NCI-H226 (cell line): ENCODE results near the gene OR2L8.

Experiments
- DNase-seq: peaks from one replicate; pipeline ENCODE4 v3.0.0-alpha.2; 2015

Gene OR2L8, protein sequence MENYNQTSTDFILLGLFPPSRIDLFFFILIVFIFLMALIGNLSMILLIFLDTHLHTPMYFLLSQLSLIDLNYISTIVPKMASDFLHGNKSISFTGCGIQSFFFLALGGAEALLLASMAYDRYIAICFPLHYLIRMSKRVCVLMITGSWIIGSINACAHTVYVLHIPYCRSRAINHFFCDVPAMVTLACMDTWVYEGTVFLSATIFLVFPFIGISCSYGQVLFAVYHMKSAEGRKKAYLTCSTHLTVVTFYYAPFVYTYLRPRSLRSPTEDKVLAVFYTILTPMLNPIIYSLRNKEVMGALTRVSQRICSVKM

DNA sequence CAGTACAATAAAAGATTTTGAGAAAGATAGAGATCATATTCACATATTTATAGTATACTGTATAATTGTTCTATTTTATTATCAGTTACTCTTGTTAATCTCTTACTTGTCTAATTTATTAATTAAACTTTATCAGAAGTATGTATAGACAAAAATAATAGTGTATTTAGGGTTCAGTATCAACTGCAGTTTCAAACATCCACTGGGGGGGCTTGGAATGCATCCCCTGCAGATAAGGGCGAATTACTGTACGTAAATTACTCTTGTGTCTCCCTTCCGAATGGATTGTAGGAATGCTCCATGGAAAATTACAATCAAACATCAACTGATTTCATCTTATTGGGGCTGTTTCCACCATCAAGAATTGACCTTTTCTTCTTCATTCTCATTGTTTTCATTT lies at the start of gene OR2L8:
TSS of gene OR2L8 (plus strand) at position 301 of the 400 bp plus-strand sequence. CDS start at position 301, 0 bp downstream.
- DNase-seq: no peak

DNA sequence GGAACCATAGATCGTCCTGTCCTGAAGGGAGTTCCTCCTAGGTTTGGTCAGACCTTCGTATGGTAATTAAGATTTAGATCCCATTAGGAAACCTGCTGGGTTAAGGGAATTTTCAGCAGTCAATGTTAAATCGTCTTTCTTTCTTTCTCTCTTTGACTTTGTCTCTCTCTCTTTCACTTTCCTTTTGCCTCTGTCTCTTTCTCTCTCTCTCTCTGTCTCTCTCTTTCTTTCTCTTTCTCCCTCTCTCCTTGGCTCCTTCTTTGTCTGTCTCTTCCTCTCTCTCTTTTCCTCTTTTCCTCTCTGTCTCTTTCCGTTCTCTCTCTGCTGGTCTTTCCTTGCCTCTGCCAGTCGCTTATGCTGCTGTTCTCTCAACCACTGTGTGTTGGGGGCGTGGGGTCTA lies 44.5 kb upstream of the OR2L8 start:
- no peak for DNase-seq

DNA sequence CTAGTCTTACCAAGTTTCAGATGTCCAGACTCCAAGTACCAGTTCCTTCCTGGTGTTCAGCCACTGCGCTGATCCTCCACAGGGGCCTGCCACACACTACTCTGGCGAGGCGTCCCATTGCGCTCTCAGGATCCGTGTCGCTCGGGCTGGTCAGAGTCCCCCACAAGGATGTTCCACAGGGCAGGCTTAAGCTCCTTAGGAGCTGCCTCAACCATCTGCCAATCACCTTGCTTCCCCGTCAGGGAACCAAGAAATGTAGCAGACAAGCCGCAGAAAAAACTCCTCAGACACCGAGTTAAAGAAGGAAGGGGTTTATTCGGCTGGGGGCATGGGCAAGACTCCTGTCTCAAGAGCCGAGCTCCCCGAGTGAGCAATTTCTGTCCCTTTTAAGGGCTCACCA lies 43.5 kb upstream of the OR2L8 start:
- no peak for DNase-seq

DNA sequence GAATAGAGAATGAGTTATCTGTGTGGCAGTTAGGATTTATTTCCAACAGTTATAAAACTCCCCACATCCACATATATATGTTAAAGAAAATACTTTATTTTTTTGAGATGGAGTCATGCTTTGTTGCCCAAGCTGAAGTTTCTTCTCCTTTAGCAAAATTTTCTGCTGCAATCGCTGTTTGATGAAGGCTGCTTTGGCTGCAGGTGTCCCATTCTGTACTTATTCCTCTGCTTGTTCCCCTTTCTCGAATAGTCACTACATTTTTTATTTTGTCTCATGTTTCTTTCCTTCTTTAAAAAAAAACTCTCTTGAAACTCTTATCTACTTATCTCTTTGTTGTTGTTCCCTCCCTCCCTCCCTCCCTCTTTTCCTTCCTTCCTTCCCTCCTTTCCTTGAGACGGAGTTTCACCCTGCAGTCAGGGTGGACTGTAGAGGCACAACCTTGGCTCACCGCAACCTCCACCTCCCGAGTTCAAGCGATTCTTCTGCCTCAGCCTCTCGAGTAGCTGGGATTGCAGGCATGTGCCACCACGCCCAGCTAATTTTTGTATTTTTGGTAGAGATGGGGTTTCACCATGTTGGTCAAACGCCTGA lies 42.7 kb upstream of the OR2L8 start:
- no peak for DNase-seq

DNA sequence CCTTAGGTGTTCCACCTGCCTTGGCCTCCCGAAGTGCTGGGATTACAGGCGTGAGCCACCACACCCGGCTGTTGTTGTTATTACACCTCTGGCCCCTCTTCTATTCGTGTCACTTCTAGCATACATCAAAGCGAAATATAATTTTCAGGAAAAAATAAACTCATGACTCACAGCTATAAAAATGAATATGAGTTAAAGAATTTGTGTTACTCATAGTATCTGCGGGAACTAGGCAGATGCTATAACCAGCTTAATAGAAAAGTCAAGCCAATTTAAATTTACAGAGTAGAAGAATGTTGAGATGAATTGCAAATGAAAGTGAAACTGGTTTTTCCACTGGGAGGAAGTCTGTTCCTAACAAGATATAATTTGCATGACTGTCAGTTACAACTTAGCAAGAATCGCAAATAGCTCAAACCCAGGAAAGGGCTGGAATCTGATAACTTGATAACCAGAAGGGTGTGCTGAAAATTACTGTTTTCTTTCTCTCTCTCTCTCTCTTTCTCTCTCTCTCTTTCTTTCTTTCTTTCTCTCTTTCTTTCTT lies 42.1 kb upstream of the OR2L8 start:
- DNase-seq: peak; percentile 91

DNA sequence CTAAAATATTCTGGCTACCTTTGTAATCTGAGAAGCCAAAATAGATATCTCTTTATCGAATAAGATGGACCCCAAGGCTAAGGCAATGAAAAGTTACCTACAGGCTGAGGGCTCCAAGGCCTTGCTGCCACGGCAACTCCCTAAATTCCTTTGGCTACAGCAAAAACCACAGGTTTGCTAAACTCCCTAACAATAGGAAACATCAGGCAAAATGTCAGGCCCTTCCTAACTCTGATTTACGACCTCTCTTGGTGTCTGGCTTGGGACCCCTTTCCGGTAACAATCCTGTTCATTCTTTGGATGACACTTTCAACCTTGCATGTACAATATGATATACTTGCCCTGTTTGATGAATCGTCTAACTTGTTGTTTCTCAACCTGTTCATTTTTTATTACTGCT lies 39.9 kb upstream of the OR2L8 start:
- peak; percentile 78 for DNase-seq

DNA sequence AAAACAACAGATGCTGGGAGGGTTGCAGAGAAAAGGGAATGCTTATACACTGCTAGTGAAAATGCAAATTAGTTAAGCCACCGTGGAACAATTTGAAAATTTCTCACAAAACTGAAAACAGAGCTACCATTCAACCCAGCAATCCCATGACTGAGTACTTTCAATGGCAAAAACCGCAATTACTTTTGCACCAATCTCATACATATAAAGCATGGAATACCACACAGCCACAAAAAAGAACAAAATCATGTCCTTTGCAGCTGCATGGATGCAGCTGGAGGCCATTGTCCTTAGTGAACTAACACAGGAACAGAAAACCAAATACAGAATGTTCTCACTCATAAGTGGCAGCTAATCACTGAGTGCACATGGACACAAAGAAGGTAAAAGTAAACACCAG lies 34.9 kb upstream of the OR2L8 start:
- DNase-seq: no peak

DNA sequence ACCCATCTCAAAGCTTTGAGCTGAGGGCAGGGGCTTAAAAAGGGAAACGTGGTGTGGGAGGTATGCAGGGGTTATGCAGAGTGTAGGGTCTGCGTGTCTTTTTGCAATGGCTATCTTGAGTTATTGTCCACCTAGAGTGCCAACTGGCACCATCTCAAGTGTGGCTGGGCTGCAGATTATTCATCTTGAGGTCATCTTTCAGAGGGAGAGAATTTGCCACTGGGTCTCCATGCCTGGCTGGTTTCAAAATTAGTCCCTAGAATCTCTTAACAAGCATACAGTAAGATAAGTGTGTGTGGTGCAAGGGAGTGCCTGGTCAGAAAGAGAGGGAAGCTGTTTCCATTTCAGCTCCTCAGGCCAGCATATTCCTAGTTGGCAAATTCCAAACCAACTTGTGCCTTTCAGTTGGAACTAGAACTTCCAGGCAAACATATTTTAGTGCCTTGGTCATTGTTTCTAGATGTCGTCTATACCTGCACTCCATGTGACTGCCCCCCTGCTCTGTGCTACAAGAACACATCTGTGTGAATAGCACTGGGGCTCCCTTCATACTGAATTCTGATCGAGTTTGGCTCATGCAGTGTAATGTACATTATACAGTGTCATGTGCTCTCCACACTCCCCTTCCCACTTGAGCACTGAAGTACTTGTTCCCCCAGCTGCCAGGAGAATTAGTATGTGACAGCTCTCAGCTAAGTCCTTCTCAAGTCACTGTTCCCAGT lies 33.6 kb upstream of the OR2L8 start:
- DNase-seq: peak; percentile 84

DNA sequence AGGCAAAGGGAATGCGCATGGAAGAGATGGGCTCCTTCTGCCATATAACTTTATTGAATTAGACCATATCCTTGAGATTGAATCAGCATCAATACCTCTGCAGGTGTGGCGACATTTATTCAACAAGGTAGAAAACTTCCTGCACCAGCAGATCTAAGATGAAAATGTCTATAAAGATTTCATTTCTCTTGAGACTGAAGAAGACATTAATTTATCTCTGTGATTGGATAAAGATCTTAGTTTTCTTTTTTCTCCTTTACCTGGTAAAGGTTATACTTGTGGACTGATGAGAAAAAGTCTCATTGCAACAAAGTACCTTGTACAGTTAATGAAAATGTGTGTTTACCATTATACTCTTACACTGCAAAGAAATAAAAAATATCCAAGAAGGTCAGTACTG lies 28.7 kb upstream of the OR2L8 start, which contains the start of gene OR2T8:
TSS of gene OR2T8 (plus strand) at position 301 of the 400 bp plus-strand sequence. CDS start 766 bp downstream, outside the sequence.
- no peak for DNase-seq

DNA sequence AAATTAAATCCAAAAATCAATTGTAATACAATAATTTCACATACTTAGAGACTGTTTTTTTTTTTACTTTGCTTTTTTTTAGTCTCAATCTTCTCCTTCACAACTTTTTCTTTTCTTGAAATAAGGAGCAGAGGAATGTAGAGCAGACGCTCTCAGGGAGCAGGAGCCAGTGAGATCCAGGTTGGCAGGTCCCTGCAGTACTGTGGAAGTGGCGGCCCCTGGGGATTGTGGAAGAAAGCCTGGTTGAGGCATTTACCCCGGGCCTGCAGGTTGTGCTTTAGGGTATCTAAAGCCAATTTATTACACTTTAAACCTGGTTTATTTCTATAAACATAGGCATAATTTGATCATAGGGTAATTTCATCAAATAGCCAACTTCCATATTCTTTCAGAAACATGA lies 24.7 kb upstream of the OR2L8 start:
- DNase-seq: no peak

DNA sequence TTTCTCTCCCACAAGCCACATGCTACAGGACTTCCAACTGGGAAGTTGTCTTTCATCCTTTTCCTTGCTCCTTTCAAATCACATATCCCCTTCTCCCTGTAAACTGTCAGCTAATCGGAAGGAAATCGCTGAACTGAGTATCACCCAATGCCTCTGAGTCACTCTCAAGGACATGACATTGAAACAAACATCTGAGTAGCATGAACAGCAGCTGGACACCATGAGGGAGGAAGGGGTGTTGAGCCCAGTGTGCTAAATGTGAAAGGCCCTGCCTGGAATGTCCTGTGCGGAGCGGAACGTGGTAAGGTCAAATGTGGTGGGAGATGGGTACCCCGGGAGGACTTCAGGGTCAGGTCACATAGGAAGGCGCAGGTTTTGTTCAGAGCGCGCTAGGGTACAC lies 23.8 kb upstream of the OR2L8 start, which contains the start of gene OR2AJ1:
TSS of gene OR2AJ1 (plus strand) at position 22 of the 400 bp plus-strand sequence. CDS start 8,880 bp downstream, outside the sequence.
- no peak for DNase-seq

DNA sequence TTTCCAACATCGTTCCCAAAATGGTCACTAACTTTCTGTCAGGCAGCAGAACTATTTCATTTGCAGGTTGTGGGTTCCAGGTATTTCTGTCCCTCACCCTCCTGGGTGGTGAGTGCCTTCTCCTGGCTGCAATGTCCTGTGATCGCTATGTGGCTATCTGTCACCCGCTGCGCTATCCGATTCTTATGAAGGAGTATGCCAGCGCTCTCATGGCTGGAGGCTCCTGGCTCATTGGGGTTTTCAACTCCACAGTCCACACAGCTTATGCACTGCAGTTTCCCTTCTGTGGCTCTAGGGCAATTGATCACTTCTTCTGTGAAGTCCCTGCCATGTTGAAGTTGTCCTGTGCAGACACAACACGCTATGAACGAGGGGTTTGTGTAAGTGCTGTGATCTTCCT lies 14.7 kb upstream of the OR2L8 start:
- DNase-seq: no peak

DNA sequence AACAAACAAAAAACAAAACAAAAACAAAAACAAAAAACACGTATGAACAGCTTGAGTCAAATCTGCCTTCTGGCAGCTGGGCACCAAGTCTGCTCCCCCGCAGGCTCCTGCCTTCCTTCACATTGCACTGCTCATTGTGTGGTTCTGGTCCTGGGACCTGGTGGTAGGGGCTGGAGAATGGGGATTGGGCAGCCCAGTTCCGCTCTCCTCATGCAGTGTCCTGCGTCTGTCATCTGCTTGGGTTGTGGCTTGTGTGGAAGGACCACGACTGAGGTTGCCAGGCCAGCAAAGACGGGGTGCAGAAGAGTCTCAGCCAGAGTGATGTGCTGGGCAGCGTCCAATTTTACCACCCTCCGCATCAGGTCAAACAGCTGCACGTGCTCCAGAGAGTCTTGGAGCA lies 12.9 kb upstream of the OR2L8 start:
- DNase-seq: no peak

DNA sequence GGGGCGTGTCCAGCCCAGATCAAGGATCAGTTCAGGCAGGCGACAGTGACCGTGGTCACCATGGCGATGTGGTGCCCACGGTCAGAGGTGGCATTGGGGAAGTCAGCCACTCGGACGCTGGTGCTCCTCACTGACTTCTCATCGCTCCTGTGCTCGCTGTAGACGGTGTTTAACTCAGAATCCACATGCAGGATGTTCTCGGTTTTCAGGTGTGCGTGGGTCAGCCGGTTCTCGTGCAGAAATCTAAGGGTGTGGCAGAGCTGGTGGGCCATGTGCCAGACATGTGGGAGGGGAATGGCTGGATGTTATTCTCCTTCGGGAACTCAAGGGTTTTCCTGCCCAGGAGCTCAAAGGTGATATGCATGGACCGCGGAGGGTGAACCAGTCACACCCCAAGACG lies 12.2 kb upstream of the OR2L8 start:
- no peak for DNase-seq

DNA sequence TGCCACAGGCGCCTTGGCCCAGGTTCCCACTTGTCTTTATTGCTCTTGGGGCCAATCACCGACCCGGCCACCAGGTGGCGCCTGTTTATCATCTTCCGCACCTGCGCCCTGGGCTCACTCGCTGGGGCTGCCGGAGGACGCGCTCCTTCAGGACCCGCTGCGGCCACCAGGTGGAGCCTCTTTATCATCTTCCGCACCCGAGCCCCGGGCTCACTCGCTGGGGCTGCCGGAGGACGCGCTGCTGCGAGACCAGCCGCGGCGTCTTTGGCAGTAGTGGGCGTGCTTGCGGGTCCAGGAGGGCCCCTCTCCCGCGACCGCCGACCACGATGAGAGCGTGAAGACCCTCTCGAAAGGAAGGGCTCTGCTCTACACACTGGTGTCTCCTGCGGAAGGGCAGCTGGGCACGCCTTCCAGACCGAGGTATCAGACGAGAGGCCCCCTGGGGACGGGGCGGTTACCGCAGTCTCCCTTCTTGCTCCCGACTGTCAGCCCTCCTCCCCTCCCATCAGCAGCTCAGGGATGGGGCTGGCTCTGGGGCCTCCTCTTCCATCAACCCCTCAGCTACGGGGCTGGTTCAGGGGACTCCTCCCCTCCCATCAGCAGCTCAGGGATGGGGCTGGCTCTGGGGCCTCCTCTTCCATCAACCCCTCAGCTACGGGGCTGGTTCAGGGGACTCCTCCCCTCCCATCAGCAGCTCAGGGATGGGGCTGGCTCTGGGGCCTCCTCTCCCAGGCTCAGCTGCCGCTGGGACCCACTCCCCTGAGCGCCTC lies 11.5 kb upstream of the OR2L8 start:
- peak; percentile 56 for DNase-seq

DNA sequence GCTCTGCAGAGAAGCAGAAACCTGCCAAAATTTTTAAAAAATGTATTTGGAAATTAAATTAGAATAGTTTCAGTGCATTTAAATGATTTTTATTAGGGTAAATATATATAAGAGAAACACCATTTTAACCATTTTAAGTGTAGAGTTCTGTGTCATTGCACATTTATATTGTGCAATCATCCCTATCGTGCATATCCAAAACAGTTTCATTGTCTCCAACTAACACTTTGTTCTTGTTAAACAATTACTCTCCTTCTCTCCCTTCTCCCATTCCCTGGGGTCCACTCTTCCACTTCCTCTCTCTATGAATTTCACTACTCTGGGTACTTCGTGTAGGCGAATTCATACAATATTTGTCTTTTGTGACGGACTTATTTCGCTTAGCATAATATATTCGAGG lies 6.0 kb upstream of the OR2L8 start:
- no peak for DNase-seq

DNA sequence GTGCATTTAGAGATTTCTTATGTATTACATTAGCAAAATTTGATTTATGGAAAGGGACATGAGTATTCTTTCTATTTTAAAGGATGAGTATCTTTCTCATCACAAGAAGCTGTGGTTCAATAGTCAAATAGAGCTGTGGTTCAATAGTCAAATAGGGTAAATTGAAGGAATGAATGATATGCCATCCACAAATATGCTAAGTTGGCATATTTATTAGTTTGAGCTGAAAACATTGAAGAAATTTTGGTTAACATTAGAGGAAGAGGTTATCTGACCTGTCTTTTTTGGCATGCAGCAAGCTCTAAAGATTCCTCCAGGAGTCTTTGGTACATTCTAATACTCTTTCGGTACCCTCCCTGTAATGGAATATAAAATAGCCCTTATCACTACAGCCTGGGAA lies 4.8 kb downstream of the OR2L8 start:
- no peak for DNase-seq

DNA sequence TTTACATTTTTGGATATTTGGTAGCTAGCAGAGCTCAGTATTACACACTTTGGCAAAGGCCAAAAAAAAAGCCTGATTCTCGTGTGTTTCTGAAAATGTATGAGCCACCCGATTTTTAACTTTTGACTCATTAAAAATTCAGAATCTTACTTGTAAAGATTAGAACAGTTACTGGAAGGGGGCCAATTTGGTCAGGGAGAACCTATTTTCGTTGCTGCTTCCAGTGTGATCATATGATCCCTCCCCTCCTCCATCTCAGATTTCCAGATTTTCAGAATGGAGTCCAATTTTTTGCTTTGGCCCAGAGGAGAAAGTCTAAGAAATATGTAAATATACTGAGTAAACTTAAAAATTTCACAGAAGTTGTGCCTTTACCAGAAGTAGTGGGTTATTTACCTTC lies 13.1 kb downstream of the OR2L8 start:
- DNase-seq: no peak

DNA sequence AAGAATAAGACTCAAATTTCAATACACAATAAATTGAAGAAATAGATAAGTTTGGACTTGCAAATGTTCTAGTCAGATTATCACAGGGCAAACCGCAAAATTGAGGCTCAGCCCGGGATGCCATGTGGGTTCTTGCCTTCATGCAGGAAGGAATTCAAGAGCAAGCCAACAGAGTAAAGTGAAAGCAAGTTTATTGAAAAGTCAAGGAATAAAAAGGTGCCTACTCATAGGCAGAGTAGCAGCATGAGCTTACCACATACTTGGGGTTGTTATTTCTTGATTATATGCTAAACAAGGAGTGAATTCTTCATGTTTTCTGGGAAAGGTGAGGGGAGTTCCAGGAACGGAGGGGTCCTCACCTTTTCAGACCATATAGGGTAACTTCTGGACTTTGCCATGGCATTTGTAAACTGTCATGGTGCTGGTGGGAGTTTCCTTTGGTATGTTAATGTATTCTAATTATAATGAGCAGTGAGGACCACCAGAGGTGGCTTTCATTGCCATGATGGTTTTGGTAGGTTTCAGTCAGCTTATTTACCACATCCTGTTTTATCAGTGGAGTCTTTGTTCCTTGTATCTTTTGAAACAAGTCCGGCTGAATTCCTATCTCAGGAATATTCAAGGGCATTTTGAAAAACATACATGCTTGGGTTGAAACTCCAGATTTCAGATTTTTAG lies 14.4 kb downstream of the OR2L8 start:
- DNase-seq: peak; percentile 32

DNA sequence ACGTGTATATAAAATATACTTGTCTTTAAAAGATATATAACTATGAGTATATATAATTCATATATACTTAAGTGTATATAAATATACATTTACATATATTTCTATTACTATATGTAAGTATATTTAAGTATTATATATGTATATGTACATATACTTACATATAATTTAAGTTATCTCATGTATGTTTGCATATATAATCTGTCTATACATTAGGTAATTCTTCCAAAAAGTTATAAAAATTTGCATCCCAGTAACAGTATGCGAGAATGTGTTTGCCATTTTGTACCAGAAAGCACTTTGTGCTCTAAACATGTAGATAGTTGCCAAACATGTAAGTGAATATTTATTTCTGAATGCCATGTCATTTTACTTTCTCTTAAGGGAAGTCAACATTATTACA lies 16.3 kb downstream of the OR2L8 start, which contains the start of gene OR2AK2:
TSS of gene OR2AK2 (plus strand) at position 301 of the 400 bp plus-strand sequence. CDS start 144 bp downstream, outside the sequence.
- no peak for DNase-seq

DNA sequence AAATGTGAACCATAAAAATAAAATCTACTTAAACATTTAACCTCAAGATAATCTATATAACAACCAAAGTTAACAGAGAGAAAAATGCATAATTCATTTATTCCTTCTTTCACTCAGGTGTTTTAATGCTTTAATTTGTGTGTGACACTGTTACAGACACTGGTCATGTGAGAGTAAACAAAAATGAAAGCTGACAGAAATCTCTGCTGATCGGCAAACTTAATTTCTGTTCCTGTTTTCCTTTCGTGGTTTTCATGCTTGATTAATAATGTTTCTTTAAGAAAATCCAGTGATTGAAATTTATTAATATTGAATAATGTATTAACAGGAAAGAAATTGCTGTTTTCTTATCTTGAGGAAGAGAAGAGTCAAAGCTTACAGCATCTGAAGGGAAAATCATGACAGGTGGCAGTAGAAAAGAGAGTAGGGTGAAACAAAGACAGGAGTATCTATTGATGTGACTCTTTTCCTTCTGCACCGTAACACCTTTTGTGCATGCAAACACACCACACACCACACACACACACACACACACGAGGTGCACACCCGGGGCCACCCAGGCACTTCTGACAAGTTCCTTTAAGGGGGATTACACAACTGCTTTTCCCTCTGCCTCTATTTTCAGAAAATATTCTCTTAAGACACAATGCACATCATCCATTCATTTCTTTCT lies 18.0 kb downstream of the OR2L8 start:
- DNase-seq: no peak

DNA sequence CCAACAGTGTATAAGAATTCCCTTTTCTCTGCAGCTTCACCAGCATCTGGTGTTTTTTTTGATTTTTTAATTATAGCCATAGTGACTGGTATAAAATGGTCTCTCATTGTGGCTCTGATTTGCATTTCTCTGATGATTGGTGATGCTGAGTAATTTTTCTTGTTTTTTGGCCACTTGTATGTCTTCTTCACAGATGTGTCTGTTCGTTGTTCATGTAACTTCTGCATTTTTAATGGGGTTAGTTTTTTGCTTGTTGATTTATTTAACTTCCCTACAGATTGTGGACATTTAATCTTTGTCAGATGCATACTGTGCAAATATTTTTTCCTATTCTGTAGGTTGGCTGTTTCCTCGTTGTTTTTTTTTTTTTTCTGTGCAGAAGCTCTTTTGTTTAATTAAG lies 44.3 kb downstream of the OR2L8 start:
- no peak for DNase-seq
